ENCODE measurements around the gene ITPRID2.

GRCh38 chr2:181952404-181953226 is 61.1 kb downstream of the ITPRID2 start:
- TF ChIP-seq CTCF (IDR thresholded peaks at IDR 0.05; ENCODE audit: low read depth, low read length) = no peak
- no peak for TF ChIP-seq EZH2phosphoT487 (IDR thresholded peaks at IDR 0.05; ENCODE audit: low read depth)
